Erythroblast (primary cell): Measurements from ENCODE around the gene TRPM8.

Experiments used
- GATA1 ChIP-seq: IDR thresholded peaks from 2 replicates; pipeline ENCODE4 v1.6.1; 2011; ENCODE audit warnings: low read depth, mild to moderate bottlenecking, control low read depth, low read length, moderate library complexity
- POLR2A ChIP-seq: IDR thresholded peaks from 2 replicates; pipeline ENCODE4 v1.6.1; 2011; ENCODE audit warnings: mild to moderate bottlenecking, low read length

DNA sequence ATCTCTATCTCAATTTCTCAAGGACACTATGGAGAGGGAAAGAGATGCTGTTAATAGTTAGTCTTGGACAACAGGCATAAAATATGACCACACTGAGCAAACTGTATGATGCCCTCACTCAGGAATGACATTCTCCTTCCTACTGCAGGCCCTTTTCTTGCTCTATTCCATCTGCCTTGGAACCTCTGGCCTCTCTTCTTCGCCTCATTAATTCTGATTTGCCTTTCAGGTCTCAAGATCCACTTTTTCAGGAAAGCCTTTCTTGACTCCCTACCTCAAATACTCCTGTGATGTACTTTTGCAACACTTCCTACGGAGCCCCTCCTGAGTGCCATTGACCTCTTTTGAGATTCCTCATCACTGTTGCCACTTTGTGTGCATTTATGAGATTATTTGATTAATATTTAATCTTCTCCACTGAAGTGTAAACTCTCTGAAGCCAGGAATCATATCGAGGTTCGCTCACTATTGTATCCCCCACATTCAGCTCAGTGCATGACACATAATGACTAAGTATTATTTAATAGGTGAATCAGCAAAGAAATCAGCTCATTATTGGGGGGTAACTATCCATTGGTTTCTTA, 112.1 kb downstream of the TRPM8 start:
- TF ChIP-seq POLR2A: no peak
- no peak for TF ChIP-seq GATA1
